ENCODE results near the gene CGNL1.

GRCh38 chr15:57522148-57522547, 145.8 kb downstream of the CGNL1 start:
- TF ChIP-seq CTCF (IDR thresholded peaks at IDR 0.05) (no peak), POLR2A (IDR thresholded peaks at IDR 0.05) (no peak), POLR2AphosphoS5 (IDR thresholded peaks at IDR 0.05) (peak in 2 of 4 donors; percentile 25 to 34)
